DND-41 (cell line): ENCODE data around the gene C6orf47.

Source experiments
- EZH2 ChIP-seq: IDR thresholded peaks from 3 replicates; pipeline ENCODE4 v1.6.1; 2012; ENCODE audit warnings: borderline replicate concordance, low read depth, mild to moderate bottlenecking, moderate library complexity, low read length, inconsistent platforms; ENCODE audit not compliant: severe bottlenecking
- TF ChIP-seq, protein P1 (sequence below): IDR thresholded peaks from 2 replicates; pipeline ENCODE4 v1.5.1; 2012; ENCODE audit warnings: borderline replicate concordance, low read length, moderate library complexity, mild to moderate bottlenecking; ENCODE audit not compliant: poor library complexity, severe bottlenecking; ENCODE audit errors: extremely low read depth

- no peak for TF ChIP-seq EZH2
- TF ChIP-seq, protein P1, sequence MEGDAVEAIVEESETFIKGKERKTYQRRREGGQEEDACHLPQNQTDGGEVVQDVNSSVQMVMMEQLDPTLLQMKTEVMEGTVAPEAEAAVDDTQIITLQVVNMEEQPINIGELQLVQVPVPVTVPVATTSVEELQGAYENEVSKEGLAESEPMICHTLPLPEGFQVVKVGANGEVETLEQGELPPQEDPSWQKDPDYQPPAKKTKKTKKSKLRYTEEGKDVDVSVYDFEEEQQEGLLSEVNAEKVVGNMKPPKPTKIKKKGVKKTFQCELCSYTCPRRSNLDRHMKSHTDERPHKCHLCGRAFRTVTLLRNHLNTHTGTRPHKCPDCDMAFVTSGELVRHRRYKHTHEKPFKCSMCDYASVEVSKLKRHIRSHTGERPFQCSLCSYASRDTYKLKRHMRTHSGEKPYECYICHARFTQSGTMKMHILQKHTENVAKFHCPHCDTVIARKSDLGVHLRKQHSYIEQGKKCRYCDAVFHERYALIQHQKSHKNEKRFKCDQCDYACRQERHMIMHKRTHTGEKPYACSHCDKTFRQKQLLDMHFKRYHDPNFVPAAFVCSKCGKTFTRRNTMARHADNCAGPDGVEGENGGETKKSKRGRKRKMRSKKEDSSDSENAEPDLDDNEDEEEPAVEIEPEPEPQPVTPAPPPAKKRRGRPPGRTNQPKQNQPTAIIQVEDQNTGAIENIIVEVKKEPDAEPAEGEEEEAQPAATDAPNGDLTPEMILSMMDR: no peak
Observed at GRCh38 chr6:31658158-31658688, 2.4 kb downstream of the C6orf47 start.
